PFSK-1 (cell line): ENCODE data around the gene HS6ST1.

Experiments used
- FOXP2 ChIP-seq: optimal IDR thresholded peaks from 2 replicates; pipeline ENCODE3; 2011; ENCODE audit warnings: borderline replicate concordance, control low read depth, inconsistent platforms; ENCODE audit not compliant: insufficient read depth; ENCODE audit errors: extremely low read length, extremely low read depth
- POLR2AphosphoS5 ChIP-seq: IDR thresholded peaks from 2 replicates; pipeline ENCODE4 v1.6.1; 2012; ENCODE audit warnings: low read depth, mild to moderate bottlenecking, control low read depth, low read length, moderate library complexity
- SIN3A ChIP-seq: IDR thresholded peaks from 2 replicates; pipeline ENCODE4 v1.6.1; 2012; ENCODE audit warnings: mild to moderate bottlenecking, low read length, moderate library complexity, borderline replicate concordance; ENCODE audit not compliant: insufficient read depth
- TAF1 ChIP-seq: IDR thresholded peaks from 2 replicates; pipeline ENCODE4 v1.6.1; 2012; ENCODE audit warnings: low read length, control low read depth, borderline replicate concordance; ENCODE audit not compliant: insufficient read depth
- TF ChIP-seq, protein P1 (sequence below), 2 experiments: IDR thresholded peaks; 2 replicates each; pipeline versions ENCODE4 v1.6.1 to v1.8.0; 2011 to 2012; ENCODE audit warnings: low read depth in 2 of 2, low read length in 2 of 2, control low read depth in 1 of 2, inconsistent platforms in 1 of 2, mild to moderate bottlenecking in 1 of 2, moderate library complexity in 1 of 2; ENCODE audit not compliant: insufficient read depth in 1 of 2

HS6ST1 gene

DNA sequence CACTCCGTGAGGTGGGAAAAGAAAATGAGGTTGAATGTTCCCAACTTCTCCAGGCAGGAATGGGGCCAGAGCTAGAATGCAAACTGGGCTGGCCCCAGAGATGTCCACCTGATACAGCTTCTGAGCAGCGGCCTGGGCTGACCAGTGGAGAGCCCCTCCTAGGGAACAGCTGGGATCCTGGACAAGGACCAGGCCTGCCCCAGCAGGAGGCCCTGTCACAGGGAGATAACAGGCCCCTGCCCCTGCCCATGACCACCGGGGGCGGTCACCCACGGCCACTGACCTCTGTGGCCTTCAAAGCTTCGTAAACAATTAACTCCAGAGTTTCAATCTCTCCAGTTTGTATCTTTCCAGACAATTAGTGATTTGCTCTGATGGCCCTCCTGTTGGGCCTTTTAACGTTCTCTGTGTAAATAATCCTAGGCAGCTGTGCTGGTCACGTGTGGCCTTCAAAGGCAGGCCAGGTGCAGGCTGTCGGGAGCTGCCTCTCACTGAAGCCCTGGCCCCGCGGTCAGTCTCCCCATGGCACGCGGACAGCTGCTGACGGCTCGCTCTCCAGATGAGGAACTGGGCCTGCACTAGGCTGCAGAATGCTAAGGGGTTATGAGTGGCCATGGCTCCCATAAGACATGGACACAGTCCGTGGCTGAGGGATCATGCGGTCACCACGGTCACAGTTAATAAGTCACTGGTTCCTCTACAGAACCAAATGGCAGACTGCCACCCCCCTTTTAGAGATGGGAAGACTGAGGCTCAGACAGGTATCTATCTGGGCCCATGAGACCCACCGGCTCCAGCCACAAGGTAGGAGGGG, 9.2 kb downstream of the HS6ST1 start:
- no peak for TF ChIP-seq TAF1

DNA sequence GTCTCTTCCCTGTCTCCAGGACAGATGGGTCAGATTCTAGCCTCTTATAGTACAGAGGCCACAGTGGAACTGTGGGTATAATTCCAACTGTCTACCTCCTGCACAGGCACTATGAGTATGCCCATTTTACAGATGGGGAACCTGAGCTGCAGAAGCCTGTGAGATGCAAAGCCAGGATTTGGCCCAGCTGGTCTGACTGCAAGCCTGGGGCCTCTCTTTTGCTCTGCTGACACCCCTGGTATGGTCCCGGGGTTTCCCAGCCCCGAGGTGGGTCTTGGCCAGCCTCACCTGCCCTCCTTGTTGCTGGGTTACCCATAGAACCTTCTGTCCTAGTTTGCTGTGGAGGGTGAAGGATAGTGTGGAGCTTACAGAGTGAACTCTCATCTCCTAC, 9.8 kb downstream of the HS6ST1 start:
- TF ChIP-seq FOXP2 (no peak), SIN3A (no peak), TAF1 (no peak), POLR2AphosphoS5 (no peak)
- TF ChIP-seq, protein P1, sequence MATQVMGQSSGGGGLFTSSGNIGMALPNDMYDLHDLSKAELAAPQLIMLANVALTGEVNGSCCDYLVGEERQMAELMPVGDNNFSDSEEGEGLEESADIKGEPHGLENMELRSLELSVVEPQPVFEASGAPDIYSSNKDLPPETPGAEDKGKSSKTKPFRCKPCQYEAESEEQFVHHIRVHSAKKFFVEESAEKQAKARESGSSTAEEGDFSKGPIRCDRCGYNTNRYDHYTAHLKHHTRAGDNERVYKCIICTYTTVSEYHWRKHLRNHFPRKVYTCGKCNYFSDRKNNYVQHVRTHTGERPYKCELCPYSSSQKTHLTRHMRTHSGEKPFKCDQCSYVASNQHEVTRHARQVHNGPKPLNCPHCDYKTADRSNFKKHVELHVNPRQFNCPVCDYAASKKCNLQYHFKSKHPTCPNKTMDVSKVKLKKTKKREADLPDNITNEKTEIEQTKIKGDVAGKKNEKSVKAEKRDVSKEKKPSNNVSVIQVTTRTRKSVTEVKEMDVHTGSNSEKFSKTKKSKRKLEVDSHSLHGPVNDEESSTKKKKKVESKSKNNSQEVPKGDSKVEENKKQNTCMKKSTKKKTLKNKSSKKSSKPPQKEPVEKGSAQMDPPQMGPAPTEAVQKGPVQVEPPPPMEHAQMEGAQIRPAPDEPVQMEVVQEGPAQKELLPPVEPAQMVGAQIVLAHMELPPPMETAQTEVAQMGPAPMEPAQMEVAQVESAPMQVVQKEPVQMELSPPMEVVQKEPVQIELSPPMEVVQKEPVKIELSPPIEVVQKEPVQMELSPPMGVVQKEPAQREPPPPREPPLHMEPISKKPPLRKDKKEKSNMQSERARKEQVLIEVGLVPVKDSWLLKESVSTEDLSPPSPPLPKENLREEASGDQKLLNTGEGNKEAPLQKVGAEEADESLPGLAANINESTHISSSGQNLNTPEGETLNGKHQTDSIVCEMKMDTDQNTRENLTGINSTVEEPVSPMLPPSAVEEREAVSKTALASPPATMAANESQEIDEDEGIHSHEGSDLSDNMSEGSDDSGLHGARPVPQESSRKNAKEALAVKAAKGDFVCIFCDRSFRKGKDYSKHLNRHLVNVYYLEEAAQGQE (IDR thresholded peaks at IDR 0.05; ENCODE audit: insufficient read depth in 1 of 2, low read depth in 2 of 2, low read length in 2 of 2), result no peak

DNA sequence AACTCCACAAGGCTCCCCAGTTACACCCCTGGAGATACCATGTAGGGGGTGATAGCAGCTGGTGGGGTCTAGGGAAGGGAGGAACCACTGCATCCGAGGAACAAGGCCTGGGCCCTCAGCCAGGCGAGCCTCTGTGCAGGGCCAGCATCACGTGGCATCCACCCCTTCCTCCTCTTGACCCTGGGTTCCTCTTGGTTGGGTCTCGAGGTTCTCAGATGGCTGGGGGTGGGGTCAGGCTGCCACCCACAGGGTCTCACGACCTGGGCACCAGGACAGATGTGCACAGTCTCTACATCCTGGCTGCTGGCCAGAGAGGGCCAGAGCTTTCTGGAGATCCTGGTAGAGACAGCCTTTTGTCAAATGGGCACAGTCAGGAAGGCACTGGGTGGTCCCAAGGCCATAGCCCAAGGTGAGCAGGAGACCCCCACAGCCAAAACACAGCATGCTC, 10.4 kb downstream of the HS6ST1 start:
- TF ChIP-seq POLR2AphosphoS5 (no peak), TAF1 (no peak), FOXP2 (no peak), SIN3A (no peak)
- TF ChIP-seq, protein P1 (IDR thresholded peaks at IDR 0.05; ENCODE audit: insufficient read depth in 1 of 2, low read depth in 2 of 2, low read length in 2 of 2), result no peak

DNA sequence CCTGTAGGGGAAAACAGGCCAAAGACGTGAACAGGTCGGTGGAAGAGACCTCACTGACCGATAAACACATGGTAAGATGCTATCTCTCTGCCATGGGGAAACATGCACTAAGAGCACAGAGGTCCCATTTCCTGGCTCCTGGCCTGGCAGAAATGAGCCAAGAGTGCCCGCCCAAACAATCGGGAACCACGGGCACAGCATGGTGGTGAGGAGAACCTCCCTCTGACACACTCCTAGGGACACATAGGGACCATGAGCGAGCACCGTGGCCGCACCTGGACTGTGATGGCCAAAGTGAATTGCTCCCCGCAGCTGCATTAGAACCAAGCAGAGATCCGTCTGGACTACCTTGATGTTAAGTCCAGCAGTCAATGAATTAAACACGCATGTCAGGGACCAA, 11.1 kb downstream of the HS6ST1 start:
- no peak for TF ChIP-seq SIN3A
- TF ChIP-seq, protein P1 (IDR thresholded peaks at IDR 0.05; ENCODE audit: insufficient read depth in 1 of 2, low read depth in 2 of 2, low read length in 2 of 2), result no peak
- TF ChIP-seq FOXP2, result no peak
- no peak for TF ChIP-seq POLR2AphosphoS5
- no peak for TF ChIP-seq TAF1

DNA sequence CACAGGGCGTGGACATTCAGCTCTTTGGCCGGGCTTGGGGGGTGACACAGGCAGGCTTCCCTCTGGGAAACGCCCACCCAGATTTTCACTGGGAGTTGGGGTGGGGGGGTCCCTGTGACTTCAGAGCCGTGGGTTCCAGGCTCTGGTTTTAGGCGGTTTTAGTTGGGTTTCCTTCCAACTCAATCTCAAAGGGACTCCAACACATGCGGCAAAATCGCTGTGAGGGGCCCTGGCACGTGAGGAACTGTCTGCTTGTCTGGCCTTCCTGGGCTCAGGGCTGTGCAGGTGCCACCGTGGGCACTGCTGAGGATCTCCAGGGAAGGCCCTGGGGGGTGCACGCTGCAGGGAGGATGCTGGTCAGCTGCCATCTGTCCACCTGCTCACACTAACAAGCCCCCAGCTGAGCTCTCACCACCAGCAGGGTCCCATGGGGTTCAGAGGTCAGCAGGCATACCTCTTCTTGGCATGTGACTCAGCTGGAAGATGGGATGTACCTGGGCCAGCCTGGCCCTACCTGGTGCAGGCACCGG, 11.7 kb downstream of the HS6ST1 start:
- no peak for TF ChIP-seq POLR2AphosphoS5
- no peak for TF ChIP-seq FOXP2
- TF ChIP-seq TAF1, result no peak
- no peak for TF ChIP-seq SIN3A
- TF ChIP-seq, protein P1 (IDR thresholded peaks at IDR 0.05; ENCODE audit: insufficient read depth in 1 of 2, low read depth in 2 of 2, low read length in 2 of 2), result no peak
